ENCODE results near the gene PIGW.

PIGW gene

DNA sequence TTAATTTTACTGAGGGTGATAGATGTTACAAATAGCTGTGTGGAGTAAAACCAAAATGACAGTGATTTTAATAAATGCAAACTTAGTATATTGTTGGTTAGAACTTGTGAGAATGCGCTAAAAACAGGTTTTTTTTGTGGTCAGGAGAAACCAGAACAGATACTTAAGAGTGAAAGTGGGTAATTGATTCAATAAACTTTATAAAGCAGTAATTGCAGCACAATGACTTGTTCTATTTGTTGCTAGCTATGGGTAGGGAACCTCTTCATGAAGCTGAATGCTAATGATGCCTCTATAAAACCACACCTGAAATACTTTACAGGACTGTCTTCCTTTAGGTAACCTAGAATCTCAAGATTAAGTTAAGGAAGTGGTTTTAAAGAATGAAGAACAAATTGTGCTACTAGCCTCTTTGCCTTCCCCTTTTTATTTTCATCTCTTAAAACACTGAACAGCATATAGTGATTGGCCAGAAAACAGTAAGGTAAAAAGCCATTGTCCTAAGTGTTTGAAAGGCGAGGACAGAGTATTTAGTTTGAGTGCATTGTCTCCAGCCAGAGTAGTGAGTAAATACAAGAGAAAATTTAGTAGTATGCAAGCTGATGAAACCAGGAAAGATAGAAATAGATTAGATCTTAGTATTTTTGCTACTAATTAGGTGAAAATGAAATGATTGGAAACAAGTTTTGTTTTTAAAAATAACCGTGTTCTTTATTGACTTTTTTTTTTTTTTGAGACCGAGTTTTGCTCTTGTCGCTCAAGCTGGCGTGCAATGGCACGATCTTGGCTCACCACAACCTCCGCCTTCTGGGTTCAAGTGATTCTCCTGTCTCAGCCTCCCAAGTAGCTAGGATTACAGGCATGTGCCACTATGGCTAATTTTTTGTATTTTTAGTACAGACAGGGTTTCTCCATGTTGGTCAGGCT is 16.0 kb downstream of the PIGW start:
- TF ChIP-seq, protein P1, sequence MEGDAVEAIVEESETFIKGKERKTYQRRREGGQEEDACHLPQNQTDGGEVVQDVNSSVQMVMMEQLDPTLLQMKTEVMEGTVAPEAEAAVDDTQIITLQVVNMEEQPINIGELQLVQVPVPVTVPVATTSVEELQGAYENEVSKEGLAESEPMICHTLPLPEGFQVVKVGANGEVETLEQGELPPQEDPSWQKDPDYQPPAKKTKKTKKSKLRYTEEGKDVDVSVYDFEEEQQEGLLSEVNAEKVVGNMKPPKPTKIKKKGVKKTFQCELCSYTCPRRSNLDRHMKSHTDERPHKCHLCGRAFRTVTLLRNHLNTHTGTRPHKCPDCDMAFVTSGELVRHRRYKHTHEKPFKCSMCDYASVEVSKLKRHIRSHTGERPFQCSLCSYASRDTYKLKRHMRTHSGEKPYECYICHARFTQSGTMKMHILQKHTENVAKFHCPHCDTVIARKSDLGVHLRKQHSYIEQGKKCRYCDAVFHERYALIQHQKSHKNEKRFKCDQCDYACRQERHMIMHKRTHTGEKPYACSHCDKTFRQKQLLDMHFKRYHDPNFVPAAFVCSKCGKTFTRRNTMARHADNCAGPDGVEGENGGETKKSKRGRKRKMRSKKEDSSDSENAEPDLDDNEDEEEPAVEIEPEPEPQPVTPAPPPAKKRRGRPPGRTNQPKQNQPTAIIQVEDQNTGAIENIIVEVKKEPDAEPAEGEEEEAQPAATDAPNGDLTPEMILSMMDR (conservative IDR thresholded peaks at IDR 0.05; ENCODE audit: control insufficient read depth, insufficient read depth, low read depth, low read length): no peak
- H3K4me3 ChIP-seq (ENCODE audit: control insufficient read depth, low read depth, low read length): no peak overlapping the region
- DNase-seq (ENCODE audit: low read depth): no peak

DNA sequence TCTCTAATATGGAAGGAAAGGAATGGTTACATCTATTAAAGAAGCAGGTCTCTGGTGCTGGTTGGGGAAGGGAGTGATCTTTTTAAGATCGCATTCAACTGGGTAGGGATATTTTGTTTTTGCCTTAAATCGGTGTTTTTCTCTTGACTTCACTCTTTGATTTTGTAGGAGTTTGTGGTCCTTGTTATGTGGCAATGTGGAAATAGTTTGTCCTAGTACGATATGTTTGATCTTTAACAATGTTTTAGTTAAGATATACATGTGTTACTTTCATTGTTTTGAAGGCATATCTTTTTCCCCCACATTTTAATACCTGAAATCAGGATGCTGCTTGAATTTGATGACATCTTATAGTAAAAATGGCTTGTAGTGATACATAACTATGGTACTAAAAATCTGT is 18.7 kb downstream of the PIGW start:
- DNase-seq (ENCODE audit: low read depth): no peak
- H3K4me3 ChIP-seq (ENCODE audit: control insufficient read depth, low read depth, low read length): no peak overlapping the region
- TF ChIP-seq, protein P1 (conservative IDR thresholded peaks at IDR 0.05; ENCODE audit: control insufficient read depth, insufficient read depth, low read depth, low read length): no peak

DNA sequence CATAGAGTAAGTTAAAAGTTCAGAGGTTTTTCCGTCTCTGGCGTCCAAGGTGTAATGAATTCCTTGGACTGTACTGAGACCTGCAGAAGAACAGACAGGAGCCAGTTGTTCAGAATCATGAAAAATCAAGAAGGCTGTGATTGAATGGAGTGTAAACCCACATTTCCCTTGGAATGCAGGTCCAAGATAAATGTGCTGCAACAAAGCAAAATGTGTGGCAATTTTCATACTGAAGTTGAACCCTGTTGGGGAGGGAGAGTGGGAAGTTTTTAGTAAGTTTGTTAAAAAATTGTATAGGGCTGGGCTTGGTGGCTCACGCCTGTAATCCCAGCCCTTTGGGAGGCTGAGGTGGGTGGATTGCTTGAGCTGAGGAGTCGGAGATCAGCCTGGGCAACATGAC is 31.3 kb downstream of the PIGW start:
- no peak overlapping the region for H3K4me3 ChIP-seq (ENCODE audit: control insufficient read depth, low read depth, low read length)
- TF ChIP-seq, protein P1 (conservative IDR thresholded peaks at IDR 0.05; ENCODE audit: control insufficient read depth, insufficient read depth, low read depth, low read length): no peak
- DNase-seq (ENCODE audit: low read depth): no peak

DNA sequence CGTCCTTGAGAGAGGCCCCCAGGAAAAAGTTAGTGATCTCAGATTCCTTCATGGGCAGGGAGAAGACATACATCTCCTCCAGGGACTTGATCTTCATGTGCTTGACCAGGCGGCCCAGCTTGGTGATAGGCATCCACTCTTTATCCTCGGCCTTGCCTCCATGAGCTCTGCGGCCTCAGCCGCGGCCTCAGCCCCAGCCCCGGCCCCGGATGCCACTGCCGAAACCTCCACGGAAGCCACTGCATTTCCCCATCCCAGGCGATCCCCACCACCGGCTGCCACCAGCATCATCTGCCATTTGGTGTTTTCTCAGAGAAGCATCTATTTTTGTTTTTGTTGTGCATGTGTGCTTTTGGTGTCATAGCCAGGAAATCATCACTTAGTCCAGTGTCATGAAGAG is 40.2 kb downstream of the PIGW start:
- TF ChIP-seq, protein P1 (conservative IDR thresholded peaks at IDR 0.05; ENCODE audit: control insufficient read depth, insufficient read depth, low read depth, low read length): no peak
- no peak for DNase-seq (ENCODE audit: low read depth)
- H3K4me3 ChIP-seq (ENCODE audit: control insufficient read depth, low read depth, low read length): no peak overlapping the region

DNA sequence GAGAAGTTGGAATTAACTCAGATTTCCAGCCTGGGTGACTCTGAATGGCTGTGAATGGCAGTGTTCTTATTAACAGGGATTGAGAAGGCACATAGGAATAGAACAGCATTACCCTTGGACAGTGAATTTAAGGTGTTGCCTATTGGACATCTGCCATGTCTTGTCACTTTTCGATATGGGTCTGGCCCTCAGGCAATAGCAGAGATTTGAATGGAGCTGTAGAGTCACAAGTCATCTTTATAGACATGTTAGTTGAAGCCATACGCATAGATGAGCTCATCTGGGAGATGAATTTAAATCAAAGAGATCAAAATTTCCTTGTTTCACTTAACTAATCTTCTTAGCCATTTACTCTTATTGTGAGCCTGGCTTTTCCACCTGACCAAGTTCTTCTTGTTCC is 42.0 kb downstream of the PIGW start:
- DNase-seq (ENCODE audit: low read depth): no peak
- H3K4me3 ChIP-seq (ENCODE audit: control insufficient read depth, low read depth, low read length): no peak overlapping the region
- TF ChIP-seq, protein P1 (conservative IDR thresholded peaks at IDR 0.05; ENCODE audit: control insufficient read depth, insufficient read depth, low read depth, low read length): no peak

DNA sequence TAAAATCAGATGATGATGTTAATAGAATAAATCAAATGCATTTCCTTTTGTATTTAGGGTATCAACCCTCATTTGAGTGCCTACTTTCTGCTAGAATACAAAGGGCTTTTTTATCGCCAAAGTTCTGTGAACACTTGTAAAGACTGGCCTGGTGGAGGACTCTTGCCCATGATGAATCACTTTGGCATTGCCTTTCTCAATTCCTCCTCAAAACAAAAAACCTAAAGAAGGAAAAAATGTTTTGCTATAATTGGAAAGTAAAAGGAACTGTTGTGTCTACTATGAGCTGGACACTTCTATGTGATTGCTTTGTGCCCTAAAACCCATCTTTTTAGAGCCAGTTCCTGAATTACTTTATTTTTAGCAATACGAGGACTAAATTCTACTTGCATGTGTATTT is 43.9 kb downstream of the PIGW start:
- H3K4me3 ChIP-seq (ENCODE audit: control insufficient read depth, low read depth, low read length): no peak overlapping the region
- TF ChIP-seq, protein P1 (conservative IDR thresholded peaks at IDR 0.05; ENCODE audit: control insufficient read depth, insufficient read depth, low read depth, low read length): no peak
- no peak for DNase-seq (ENCODE audit: low read depth)

All from fibroblast of mammary gland (primary cell).